NCI-H524 treated with DMSO at 0.1 percent for 48 hours (cell line): ENCODE measurements around the gene SPACA6.

Source experiments
- DNase-seq: peaks from one replicate; lab custom pipeline; 2025; lab: John Stamatoyannopoulos, UW

Gene SPACA6

DNA sequence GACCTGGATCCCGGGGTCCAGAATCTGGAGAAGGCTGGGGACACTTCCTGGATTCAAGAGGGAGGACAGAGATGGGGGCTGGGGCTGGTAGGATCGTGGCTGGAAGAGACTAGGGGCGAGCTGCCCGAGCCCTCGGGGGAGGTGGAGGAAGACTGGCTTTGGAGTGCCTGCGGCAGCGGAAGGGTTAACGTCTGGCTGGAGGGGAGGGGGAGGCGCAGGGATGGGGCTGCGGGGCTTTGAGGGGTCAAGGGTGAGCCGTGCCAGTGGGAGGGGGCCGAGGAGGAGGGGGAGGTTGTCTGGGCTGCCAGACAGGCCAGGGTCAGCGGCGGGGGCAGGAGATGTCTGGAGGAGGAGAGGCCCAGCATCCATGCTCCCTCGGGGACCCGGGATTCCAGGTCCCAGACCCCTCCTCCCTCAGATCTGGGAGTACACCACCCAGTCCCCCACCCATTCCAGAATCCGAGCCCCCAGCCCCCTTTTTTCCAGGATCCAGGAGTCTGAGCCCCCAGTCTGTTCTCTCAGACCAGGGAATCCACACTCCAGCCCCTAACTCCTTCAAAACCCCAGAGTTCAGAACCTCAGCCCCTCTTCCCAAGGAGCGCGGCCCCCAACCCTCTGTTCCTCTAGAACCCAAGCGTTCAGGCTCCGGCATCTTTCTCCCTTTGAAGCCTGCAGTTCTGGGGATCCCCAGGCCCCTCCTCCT, 3.2 kb upstream of the SPACA6 start:
- DNase-seq, result no peak

DNA sequence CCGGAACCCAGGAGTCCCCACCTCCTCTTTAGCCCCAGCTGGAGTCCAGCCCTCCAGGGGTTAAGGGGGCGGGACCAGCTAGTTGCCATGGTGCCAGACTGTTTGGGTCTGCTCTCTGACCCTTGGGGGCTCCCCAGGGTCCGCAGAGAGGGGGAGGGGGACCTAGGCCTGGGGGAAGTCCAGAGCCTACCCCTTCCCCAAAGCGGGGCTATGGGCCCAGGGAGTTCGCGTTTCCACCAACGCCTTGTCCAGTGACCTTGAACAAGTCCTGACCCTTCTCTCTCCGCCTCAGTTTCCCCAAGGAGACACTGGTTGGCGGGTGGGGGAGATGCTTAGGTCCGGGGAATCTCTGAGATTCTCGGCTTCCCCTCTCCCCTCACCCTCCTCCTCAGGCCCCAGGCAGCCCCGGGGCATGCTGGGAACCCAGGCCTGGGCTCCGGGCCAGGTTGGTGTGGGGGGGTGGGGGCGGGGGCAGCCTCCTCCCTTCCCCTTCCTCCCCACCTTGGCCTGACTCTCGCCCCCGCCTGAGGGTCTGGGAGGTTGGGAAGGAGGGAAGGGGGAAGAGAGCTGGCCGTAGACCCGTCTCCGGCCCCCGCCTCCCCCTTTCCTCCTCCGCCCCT, 2.6 kb upstream of the SPACA6 start:
- DNase-seq, result no peak

DNA sequence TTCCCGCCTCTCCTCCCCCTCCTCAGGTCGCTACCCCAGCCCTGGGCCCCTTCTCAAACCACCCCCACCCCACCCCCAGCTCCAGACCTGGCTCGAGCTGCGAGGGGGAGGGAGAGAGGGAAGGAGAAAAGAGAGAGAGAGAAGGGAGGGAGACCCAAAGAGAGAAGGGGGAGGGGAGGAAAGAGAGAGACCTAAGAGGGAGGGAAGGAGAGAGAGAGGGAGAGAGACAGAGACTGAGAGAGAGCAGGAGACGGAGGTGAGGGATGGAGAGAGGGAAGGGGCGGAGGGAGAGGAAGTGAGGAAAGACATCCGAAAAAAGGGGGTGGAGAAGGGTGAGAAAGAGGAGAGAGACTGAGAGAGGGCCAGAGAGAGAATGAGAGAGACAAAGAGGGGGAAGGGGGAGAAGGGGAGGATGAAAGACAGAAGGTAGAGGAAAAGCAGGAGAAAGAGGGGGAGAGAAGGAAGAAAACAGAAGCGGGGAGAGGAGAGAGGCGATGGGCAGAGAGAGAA, 2.0 kb upstream of the SPACA6 start:
- DNase-seq, result no peak

DNA sequence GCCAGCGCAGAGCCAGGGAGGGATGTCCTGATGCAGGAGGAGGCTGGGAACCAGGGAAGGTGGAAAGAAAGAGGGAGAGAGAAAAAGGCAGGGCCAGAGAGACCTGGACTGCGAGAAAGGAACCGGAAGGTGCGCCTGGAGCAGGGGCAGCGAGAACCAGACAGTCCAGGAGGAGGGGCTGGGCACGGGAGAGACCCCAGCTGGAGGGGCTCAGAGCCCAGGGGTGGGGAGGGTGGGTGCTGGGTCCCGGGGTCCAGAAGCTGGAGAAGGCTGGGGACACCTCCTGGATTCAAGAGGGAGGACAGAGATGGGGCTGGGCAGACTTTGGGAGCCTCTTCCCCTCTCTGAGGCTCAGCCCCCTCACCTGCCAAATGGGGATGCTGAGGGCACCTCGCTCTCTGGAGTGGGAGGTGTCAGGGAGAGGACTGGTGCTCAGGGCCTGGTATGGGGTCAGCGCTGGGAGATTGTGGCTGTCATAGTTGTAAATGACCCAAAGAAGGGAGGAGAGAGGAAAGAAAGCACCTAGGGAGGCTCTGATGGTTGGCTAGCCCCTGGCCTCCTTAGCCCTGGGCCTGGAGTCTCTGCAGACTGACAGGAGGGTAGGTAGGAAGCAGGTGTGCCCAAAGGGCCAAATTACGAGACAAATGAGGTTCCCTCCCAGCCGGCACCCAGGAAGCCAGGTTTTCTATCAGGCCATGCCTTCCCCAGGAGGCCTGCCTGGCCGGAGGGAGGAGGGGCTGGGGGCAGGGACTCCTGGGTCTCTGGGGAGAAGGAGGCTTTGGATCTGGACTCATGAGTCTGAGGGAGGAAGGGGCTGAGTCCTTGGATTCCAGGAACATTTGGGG, 1.3 kb upstream of the SPACA6 start:
- DNase-seq, result no peak

DNA sequence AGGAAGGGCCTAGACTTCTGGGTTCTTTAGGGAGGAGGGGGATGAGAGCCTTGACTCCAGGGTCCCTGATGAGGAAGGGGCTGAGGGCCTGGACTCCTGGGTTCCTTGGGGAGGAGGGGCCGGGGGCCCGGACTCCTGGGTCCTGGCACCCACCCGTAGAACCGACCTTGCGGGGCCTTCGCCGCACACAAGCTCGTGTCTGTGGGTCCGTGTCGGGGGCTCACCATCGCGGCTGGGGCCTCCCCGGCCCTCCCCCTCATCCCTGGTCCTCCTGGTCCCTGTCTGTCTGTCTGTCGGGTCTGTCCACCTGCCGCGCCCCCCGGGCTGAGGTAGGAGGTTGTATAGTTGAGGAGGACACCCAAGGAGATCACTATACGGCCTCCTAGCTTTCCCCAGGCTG, 662 bp upstream of the SPACA6 start:
- DNase-seq, result no peak

DNA sequence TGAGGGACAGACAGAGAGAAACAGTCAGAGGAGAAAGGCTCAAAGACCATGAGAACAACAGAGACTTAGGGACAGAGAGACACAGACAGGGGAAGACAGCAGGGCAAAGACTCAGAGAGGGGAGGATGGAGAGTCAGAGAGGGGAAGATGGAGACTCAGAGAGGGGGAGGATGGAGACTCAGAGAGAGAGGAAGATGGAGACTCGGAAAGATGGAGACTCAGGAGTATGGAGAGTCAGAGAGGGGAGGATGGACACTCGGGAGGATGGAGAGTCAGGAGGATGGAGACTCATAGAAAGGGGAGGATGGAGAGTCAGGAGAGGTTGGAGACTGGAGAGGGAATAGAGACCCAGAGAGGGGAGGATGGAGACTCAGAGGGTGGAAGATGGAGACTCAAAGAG, 689 bp downstream of the SPACA6 start:
- DNase-seq, result no peak

DNA sequence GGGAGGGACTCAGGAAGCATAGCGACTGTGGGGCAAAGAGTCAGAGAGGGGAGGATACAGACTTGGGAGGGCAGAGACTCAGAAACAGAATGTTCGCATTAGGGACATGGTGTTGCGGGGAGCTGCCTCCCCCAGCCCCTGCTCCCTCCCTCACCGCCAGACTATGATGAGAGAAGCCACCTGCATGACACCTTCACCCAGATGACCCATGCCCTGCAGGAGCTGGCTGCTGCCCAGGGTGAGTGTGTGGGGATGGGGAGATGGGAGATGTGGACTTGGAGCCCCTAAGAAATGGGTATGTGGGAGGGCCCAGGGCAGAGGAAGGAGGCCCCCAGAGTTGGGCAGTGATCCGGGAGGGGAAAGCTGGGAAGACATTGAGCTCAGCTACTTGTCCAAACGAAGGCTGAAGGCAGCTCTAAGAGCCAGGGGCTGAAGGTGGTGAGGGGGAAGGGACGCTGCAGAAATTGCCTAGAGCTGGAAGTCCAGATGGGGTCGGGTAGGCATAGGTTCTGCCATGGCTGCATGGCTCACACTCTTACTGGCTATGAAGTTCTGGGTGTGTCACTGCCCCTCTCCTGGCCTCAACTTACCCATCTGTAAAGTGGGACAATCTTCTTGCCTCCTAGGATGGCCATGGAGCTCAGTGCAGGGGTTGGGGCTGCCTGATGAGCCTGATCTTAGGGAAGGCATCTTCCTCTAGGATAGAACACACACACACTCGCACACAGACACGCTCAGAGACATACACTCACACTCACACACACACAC, 1.4 kb downstream of the SPACA6 start:
- no peak for DNase-seq

DNA sequence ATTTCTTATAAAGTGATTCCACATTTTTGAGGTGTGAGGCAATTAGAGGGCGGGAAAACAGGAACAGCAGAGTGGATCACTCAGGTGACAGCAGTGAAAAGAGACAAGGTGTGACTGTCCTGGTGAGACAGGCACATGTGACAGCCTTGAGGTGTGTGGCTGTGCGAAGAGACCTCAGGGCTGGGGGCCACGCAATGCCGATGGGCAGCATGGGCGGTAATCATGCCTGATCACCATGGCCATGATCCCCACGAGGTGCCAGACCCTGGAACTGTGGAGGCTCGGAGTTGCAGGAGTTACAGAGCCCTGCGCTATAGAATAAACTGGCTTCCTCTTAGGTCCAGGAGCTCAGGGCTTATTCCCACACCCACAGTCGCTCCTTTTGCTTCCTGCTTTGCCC, 2.0 kb downstream of the SPACA6 start:
- DNase-seq, result no peak

DNA sequence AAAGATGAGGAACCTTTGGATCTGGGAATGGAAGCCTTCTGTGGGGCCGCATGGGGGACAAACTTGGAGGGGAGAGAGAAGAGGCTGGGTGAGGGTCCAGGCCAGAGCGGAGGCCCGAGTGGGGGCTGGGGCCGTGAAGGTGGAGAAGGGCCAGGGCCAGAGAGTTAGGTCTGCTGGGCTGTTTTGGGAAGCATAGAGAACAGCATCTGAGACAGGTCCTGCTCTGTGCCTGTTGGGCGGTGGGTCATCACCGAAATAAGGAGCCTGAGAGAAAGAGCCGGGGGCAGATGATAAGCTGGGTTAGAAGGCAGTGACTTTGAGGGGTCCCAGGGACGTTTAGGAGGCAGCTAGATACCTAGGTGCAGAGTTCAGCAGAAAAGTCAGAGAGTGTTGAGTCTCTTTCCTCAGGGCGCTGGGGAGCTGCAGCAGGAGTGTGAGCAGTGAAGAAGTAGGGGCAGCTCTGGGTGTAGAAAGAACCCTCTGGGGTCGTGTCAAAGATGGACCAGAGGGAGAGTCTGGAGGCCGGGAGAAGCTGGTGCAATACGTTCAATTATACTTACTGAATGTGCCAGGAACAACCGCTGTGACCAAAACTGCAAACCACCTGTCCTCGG, 2.7 kb downstream of the SPACA6 start:
- DNase-seq, result no peak

DNA sequence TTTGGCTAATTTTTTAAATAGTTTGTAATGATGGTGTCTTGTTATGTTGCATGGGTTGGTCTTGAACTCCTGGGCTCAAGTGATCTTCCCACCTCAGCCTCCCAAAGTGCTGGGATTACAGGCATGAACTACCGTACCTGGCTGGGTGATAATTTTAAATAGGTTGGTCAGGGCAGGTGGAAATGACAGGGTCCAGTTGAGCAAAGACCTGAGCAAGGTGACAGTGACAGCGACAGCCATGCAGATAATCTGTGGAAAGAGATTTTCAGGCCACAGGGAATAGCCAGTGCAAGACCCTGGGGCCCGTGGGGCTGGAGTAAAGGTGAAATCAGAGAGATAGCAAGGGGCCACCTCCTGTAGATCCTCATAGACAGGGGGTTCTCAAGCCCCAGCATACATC, 3.5 kb downstream of the SPACA6 start:
- DNase-seq, result no peak

DNA sequence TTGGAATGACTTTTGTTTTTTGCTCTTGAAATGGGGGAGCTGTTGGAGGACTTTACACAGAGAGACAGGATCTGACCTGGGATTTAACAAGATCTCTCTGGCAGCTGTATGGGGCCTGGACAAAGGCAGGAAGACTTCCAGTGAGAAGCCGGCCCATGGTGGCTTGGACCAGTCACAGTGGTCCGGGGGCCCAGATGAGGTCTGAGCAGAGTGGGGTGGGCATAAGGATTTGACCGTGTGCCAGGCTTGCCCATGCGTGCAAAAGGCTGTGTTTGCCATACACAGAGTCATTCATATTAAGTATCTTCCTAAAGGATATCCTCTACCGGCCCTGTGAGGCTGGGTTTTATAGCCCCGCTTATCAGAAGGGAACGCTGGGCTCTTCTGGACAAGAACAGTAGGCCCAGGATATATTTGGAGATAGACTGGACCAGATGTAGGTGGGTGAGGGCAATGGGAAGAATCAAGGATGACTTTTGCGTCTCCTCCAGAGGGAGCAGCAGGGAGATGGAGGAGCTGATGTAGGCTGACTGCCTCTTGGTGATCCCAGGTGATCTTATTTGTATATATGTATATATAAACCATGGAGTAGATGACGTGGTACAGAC, 4.1 kb downstream of the SPACA6 start:
- DNase-seq, result no peak

DNA sequence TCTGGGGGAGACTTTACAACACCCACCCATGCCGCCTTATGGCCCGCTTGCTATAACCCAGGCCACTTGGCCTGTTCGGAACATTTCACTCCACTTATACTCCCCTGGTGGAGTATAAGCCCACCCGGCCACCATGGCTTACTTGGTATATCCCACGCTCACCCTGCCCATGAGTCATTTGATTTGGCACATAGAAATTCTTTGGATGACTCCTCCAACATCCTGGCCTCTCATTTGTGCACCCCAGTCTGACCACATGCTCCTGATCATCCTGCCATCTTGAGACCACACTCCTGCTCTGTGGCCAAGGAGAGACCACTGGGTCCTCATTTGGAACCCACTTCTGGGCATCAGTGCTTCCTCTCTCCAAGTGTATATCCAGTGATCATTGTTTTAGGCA, 5.2 kb downstream of the SPACA6 start:
- no peak for DNase-seq

DNA sequence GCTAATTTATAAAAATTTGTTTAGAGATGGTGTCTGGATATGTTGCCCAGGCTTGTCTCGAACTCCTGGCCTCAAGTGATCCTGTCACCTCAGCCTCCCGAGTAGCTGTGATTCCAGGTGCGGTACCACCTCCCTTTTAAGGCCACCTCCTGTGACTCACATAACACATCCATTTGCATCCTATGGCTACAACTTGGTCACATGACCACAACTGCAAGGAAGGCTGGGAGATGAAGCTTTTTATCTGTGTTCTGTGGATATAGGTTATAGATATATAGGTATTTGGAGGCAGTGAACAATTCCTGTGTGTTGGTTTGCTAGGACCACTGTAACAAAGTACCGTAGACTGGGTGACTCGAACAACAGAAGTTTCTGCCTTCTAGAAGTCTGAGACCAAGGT, 6.0 kb downstream of the SPACA6 start:
- DNase-seq, result no peak

DNA sequence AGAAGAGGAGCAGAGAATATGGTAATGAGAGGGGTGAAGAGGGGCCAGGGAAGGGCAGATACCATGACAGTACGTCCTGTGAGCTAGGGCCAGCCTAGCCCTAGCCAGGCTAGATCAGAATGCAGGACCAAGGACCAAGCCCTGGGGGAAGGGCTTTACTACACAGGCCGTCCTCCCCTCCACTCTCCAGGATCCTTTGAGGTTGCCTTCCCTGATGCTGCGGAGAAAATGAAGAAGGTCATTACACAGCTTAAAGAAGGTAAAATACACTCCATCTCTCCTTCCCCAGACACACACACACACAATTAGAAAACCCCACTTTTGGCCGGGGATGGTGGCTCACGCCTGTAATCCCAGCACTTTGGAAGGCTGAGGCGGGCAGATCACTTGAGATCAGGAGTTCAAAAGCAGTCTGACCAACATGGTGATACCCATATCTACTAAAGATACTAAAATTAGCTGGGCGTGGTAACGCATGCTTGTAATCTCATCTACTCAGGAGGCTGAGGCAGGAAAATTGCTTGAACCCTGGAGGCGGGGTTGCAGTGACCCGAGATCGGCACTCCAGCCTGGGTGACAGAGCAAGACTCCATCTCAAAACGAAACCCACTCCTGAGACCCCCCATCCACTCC, 8.5 kb downstream of the SPACA6 start:
- no peak for DNase-seq

DNA sequence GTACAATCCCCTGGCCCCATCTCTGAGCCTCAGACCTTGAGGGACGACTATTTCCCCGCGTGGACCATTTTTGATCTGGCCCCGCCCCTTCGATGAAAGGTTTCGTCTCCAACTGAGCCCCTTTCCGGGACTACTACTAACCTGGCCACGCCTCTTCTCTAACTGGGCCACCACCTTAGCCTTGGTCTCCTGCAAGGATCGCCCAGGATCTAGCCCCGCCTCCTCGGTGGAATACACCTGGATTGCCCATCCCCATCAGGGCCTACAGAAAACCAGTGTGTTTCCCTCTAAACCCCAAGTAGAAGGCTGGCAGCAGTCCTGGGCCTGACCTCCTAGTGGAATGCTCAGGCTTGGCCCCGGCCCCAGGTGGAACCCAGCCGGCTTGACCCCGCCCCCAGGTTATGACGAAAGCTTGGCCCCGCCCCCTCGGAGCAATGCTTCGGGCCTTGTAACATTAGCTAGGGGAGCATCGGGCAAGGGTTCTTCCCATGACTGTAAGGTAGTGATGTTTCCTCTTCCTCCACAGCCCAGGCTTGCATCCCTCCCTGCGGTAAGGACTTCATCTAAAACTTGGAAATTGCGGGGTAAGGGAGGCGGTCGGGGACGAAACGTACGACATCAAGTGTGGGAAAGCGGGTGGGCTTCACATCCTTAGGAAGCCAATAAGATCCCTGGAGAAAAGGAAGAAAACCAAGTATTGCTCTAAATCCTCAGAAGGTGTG, 9.1 kb downstream of the SPACA6 start:
- no peak for DNase-seq

DNA sequence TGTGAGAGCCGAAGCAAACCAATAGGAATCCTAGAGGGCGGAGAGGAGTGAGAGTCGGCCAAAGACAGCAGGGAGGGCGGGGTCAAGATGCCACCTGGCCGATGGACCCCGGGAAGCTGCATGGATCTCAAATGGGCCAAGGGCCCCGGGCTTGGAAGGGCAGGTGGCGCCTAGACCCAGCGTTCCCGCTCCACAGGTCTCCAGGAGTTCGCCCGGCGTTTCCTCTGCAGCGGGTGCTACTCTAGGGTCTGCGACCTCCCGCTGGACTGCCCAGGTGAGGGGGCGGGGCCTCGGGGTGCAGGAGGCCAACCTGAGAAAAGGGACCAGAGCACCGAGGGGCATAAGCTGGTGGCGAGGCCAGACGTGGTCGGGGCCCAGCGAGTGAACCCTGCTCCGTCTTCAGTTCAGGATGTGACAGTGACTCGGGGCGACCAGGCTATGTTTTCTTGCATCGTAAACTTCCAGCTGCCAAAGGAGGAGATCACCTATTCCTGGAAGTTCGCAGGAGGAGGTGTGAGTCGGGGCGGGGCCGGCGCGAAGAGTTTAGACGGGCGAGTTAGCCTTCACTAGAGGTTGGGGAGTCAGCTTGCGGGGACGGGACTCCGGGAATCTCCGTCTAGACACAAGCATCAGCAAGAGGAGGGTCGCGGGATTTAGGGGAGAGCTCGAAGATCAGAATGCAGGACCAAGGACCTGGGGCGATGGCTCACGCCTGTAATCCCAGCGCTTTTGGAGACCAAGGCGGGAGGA, 9.9 kb downstream of the SPACA6 start:
- no peak for DNase-seq

DNA sequence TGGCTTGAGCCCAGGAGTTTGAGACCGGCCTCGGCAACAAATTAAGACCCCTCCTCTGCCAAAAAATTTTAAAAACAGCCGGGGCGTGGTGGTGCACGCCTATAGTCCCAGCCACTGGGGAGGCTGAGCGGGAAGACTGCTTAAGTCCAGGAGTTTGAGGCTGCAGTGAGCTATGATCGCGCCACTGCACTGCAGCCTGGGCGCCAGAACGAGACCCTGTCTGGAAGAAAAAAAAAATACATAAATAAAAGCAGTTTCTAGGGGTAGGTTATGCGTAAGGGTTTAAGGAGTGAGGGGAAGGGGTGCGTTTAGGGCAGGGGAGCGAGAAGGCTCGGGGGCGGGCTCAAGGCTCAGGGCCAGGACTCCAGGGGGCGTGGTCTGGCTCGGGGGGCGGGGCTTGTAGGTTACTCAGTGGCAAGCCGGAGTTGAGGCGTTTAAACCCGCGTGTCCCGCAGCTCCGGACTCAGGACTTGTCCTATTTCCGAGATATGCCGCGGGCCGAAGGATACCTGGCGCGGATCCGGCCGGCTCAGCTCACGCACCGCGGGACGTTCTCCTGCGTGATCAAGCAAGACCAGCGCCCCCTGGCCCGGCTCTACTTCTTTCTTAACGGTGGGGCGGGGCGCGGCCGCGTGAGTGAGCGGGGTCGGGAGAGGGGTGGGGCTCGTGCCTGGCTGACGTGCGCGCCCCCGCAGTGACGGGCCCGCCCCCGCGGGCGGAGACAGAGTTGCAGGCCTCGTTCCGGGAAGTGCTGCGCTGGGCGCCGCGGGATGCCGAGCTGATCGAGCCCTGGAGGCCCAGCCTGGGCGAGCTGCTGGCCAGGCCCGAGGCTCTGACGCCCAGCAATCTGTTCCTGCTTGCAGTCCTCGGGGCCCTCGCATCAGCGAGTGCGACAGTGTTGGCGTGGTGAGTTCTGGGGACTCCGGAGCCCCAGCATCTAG, 10.7 kb downstream of the SPACA6 start:
- no peak for DNase-seq

DNA sequence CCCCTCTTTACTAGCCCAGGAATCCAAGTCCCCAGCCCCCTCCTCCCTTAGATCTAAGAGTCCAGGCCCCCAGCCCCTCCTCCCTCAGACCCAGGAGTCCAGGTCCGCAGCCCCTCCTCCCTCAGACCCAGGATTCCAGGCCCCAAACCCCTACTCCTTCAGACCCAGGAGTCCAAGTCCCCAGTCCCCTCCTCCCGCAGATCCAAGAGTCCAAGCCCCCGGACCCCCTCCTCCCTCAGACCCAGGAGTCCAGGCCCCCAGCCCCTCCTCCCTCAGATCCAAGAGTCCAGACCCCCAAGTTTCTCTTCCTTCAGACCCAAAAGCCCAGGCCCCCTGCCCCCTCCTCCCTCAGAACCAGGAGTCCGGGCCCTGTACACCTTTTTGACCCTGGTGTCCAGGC, 11.5 kb downstream of the SPACA6 start:
- no peak for DNase-seq
